ENCODE data around the gene XNDC1N.

XNDC1N gene

GRCh38 chr11:71927820-71928736, at the start of gene XNDC1N:
TSS of gene XNDC1N (minus strand) at chr11:71928594. CDS start at chr11:71923353, 5,241 bp downstream.
- peak; percentile 88 for DNase-seq

GRCh38 chr11:71977743-71978418, 49.5 kb upstream of the XNDC1N start:
- peak; percentile 54 for DNase-seq

GRCh38 chr11:71977090-71977489, 48.7 kb upstream of the XNDC1N start:
- DNase-seq, result no peak

- no peak for DNase-seq
Measured at GRCh38 chr11:71976551-71976950, 48.2 kb upstream of the XNDC1N start.

GRCh38 chr11:71971680-71972079, 43.3 kb upstream of the XNDC1N start:
- DNase-seq, result no peak

GRCh38 chr11:71964641-71965040, 36.2 kb upstream of the XNDC1N start:
- no peak for DNase-seq

- no peak for DNase-seq
Measured at GRCh38 chr11:71963468-71963867, 35.1 kb upstream of the XNDC1N start.

GRCh38 chr11:71962428-71963038, 34.1 kb upstream of the XNDC1N start:
- peak; percentile 27 for DNase-seq

- DNase-seq, result no peak
Measured at GRCh38 chr11:71955898-71956456, 27.6 kb upstream of the XNDC1N start.

- DNase-seq, result no peak
Measured at GRCh38 chr11:71951741-71952310, 23.4 kb upstream of the XNDC1N start.

- no peak for DNase-seq
Measured at GRCh38 chr11:71949034-71949433, 20.6 kb upstream of the XNDC1N start.

GRCh38 chr11:71948314-71949027, 20.1 kb upstream of the XNDC1N start:
- DNase-seq, result no peak

- peak; percentile 20 for DNase-seq
Measured at GRCh38 chr11:71947498-71947897, 19.1 kb upstream of the XNDC1N start.

- DNase-seq, result peak; percentile 70
Measured at GRCh38 chr11:71946144-71946571, 17.8 kb upstream of the XNDC1N start.

- DNase-seq, result peak; percentile 75
Measured at GRCh38 chr11:71940561-71941219, 12.3 kb upstream of the XNDC1N start.

- DNase-seq, result no peak
Measured at GRCh38 chr11:71937826-71938225, 9.4 kb upstream of the XNDC1N start.

GRCh38 chr11:71936825-71937224, 8.4 kb upstream of the XNDC1N start:
- peak; percentile 56 for DNase-seq

GRCh38 chr11:71935338-71935925, 7.0 kb upstream of the XNDC1N start:
- no peak for DNase-seq

GRCh38 chr11:71934213-71934612, 5.8 kb upstream of the XNDC1N start:
- no peak for DNase-seq

- DNase-seq, result no peak
Measured at GRCh38 chr11:71933141-71933933, 4.9 kb upstream of the XNDC1N start.

Data from fibroblast of skin of right biceps (primary cell).